Limb (tissue), 2 donors: ENCODE data around the gene ZSWIM6.

ENCODE experiments used
- DNase-seq, 2 donors: peaks; one replicate each; pipeline ENCODE4 v3.0.0-alpha.2; 2016; ENCODE audit errors: extremely low spot score in 2 of 2

Gene ZSWIM6

DNA sequence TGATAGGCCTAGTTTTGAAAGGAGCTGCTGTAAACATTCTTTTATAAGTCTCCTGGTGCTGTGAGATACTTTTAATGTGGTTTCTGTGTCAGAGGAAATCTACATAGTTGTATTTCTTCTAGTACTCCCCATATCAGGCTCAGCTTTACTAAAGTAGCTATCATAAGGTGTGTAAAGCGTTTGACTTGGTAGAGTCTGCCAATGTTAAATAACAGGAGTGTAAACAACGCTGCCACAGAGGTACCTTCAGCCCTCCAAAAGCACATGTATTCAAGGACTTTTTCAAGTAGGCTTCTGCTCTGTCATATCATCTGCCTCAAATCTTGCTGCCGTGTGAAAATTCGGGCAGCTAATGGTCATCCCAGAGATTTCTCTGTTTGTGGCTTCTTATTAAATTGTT lies 142.7 kb downstream of the ZSWIM6 start:
- DNase-seq, result no peak

DNA sequence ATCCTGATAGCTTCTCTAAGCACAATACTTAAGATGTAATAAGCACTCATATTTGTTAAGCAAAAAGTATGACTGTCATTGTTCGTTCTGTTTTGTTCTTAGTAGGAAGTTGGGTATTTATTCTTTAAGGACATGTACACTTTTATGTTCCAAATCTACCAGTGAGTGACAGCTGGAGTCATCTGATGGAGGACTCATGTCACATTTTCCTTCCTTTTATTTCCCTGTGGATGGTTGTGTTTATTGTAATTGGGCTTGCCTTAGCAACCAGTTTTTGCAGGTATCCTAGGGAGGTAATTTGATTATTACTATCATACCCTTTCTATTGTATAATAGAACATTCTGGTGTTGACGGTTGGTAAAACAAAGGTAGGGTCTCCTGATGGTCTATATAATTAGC lies 145.7 kb downstream of the ZSWIM6 start:
- DNase-seq, result no peak

DNA sequence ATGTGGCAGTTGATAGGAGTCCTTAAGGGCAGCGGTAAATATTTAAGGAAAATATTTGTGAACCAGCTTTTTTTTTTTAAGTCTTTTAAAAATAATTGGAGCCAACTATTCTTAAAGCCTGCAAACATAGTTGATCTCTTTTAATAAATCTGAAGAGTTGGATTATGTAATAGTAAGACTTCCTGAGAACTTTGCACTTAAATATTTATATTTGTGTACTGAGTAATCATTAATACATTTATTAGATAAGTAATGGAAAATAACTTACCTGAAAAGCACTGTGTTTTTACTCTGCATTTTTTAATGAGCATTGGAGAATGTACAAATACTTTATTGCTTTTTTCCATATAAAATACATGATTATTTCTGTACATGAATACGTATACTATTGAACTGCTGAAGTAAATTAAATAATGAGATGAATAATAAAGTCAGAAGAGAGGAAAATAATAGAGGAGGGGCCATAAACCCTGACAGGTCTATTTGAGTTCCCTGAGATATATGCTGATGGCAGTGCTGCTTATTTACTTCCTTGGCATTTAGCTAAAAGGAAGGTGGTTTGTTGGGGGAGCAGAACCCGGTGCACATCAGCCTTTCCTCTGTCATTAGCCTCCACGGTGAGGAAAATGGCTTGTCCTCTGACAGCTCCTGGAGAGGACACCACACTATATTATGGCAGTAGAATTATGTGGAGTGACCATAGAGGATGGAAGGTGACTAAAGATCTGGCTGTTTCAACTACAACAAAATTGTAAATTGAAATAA lies 148.0 kb downstream of the ZSWIM6 start:
- no peak for DNase-seq

DNA sequence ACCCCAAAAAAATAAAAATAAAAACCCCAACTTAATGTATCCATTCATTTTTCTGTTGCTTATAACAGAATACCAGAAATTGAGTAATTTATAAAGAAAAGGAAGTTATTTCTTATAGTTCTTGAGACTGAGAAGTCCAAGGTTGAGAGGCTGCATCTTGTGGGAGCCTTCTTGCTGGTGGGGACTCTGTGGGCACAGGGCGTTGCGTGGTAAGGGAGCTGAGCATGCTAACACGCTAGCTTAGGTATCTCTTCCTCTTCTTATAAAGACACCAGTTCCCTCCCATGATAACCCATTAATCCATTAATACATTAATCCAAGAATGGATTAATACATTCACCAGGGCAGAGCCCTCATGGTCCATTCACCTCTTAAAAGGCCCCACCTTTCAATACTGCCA lies 150.9 kb downstream of the ZSWIM6 start:
- DNase-seq, result no peak

DNA sequence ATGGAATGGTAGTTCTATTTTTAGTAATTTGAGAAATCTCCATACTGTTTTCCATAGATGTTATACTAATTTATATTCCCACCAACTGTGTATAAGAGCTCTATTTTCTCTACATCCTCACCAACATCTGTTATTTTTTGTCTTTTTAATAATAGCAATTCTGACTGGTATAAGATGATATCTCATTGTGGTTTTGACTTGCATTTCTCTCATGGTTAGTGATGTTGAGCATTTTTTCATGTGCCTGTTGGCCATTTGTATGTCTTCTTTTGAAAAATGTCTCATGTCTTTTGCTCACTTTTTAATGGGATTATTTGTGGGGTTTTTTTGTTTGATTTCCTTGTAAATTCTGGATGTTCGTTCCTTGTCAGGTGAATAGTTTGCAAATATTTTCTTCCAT lies 154.4 kb downstream of the ZSWIM6 start:
- DNase-seq, result no peak

DNA sequence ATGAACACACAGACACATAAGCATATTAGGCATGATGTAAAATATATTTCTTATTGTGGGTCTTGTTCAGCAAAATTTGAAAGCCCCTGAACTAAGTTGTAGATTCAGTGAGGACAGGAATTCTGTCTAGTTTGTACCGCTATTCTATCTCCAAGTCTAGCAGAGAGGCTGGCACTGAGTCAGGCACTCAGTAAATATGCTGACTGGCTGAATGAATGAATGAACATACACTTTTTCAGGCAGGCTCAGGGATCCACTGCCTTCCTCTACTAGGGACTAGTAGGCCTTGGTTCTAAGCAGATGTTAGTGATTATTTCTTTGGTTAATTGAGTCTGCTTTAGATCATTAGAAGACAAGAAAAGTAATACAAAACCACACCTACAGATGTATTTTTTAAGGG lies 157.5 kb downstream of the ZSWIM6 start:
- DNase-seq, result no peak

DNA sequence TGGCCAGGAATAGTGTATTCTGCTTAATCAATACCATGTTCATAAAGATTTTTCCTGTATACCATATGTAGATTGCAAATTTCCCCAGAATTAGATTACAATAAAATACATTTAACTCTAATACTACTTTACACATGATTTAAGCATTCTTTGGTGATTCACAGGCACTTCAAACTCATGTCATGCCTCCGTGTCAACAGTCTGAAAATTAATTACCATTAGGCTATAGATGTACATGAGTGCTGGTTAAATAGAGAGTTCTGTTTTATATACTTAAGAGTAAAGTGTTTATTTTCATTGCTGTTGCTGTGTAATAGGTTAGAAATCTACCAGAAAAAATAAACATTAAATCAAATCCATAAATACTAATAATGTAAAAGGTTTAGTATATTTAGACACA lies 159.8 kb downstream of the ZSWIM6 start:
- DNase-seq, result no peak

DNA sequence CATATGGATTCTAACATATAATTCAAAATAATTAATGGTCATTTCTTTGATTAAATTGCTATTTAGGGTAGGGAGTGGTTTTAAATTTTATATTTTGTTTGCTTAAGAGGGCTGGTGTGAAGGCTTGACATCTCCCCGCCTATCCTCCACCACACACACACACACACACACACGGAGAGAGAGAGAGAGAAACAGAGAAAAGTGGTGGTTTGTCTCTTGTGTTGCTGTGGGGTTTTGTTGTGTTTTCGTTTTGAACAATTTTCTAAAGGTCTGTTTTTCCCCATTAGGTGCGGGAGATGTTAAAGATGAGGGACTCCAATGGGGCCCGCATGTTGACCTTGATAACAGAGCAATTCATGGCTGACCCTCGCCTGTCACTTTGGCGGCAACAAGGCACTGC lies 161.9 kb downstream of the ZSWIM6 start:
- no peak for DNase-seq

DNA sequence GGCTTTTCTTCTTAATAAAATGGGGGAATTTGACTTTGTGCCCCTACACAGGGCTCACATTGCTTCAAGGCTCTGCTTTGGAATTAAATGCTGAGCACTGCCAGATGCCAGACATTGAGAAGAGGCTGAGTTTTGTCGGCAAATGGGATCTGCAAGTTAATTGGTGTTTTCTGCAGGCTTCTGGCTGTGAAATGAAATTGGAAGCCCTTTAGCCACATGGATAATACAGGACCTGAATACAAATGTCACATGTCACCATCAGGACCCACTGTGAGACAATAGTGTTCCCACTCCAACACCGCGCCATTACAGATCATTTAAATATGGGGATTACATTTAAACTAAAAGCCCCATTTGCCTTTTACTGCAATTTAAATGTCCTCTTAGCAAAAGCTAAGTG lies 164.4 kb downstream of the ZSWIM6 start:
- no peak for DNase-seq

DNA sequence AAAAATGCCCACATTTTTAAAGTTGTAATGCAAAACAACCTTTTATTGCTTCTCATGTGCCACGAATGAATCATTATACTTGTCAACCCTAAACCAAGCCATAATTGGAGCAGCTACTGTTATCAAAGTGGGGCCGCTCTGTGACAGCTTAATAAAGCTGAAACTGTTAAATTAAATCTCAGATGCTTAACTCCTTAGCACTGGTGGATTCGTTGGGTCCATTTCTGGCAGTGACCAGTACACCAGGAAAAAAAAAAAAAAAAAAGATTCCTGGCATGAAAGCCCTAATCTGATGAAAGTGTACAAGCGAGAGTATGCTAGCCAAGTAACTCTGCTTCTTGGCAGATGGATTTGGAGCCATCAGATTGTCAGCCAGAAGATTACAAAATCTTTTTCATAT lies 164.8 kb downstream of the ZSWIM6 start:
- DNase-seq, result no peak

DNA sequence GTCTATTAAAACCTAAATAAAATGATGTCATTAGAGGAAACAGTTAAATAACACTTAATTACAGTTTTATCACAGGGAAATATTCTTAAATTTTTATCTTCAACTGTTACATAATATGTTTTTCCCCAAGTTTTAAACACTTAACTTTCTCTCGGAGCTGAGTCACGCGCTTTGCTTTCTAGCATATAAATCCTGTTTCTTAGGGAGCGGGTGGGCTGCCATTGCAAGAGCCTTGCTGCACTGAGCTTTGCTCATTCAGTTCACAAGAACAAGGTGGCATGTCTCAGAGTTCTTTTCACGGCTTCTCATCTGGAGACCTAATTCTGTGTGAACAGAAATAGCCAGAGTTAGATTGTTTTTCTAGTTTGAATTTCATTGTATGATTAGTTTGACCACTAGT lies 166.1 kb downstream of the ZSWIM6 start:
- no peak for DNase-seq

DNA sequence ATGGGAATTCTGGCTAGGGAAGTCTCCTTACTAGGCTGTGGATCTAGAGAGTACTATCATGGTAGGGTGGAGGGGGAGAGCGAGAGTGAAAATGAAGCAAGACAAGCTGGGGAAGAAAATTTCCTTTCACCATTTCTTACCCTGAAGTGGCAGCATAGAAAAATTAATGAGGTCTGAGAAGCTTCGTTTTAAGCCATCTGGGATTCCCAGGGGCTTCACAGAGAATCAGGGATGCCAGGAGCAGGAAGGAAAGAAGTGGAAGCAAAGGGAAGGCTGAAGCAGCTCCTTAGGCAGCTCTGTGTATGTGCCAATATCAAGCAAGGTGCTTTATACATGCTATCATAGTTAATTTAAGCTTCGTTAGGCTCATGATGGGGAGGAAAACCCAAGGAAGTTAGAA lies 169.9 kb downstream of the ZSWIM6 start:
- DNase-seq, result no peak

DNA sequence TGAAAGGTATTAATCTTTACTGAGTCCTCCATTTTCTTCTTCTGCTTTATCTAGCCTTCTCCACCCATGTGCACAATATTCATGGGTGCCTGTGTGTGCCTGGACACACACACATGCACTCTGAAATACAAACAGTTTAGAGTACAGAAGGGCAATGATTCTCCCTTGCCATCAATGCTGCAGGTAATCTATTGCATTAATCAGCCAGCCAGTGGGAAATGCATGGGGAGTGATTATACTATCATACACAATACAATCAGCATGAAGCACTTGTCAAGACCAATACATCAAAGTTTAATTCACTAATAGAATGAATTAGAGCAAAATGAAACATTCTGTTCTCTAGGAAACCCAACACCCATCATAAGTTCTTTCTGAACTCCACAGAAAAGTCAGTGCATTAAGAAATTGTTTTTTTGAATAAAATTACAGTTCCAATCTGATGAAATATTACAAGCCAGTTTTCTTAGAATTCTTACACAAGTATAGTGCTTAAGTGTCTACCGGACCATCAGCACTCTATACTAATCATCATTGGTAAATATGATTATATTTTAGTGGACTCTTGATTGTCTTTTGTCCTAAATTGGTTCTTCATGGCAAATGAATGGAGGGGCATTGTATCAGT lies 172.2 kb downstream of the ZSWIM6 start:
- DNase-seq, result no peak

DNA sequence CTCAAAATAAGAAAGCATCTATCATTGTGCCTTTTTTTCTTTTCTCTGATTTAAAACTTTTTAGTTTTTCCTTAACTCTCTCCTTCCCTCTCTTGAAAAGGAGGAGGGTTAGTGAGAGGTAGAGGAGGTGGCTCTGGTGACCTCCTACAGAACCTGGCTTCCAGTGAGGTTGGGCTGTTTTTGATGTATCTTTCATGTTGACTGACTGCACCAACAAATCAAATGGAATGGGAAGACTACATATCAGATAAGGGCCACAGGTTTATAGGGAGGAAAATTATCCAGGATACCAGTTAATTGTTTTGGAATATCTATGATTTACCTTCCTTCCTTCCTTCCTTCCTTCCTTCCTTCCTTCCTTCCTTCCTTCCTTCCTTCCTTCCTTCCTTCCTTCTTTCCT lies 173.2 kb downstream of the ZSWIM6 start:
- DNase-seq, result no peak

DNA sequence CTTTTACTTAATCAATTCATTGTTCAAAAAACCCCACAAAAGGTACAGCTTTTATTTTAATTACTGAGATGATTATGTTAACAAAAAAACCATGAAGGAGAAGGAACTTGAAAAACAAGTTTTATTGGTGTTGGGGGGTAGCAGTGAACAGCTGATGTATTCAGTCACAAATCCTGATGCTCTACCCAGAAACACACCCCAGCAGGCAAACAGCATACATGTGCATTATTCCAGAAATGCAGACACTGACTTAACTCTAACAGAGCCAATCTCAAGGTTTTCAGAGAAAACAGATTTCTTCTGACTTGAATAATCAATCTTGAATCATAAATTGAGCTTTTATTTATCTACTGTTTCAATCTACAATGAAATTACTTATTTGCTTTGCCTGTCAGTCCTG lies 175.2 kb downstream of the ZSWIM6 start:
- DNase-seq, result no peak

DNA sequence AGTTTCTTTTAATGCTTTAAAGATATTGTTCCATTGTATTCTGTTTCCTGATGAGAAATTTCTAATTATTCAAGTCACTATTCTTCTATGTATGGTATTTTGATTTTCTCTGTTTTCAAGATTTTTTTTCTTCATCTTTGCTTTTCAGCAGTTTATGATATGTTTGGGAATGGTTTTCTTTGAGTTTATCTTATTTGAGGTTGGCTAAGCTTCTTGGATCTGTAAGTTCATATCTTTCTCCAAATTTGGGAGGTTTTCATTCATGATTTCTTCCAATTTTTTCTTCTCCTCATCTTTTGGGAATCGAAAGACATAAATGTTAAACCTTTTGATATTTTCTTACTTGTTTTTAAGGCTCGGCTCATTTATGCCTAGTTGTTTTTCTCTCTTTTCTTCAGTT lies 184.9 kb downstream of the ZSWIM6 start:
- no peak for DNase-seq

DNA sequence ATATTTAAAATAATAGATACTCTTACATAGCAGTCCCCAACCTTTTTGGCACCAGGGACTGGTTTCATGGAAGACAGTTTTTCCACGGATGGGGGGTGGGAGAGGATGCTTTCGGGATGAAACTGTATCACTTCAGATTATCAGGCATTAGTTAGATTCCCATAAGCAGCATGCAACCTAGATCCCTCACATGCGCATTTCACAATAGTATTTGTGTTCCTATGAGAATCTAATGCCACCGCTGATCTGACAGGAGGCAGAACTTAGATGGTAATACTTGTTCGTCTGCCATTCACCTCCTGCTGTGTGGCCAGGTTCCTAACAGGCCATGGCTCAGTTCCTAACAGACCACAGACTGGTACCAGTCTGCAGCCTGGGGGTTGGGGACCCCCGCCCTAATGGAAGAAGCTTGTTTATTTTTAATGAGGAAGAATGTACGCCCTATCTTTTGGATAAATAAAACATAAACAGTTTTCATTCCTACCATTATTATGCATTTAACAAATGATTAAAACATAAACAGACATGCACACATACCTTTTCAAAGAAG lies 187.7 kb downstream of the ZSWIM6 start:
- no peak for DNase-seq

DNA sequence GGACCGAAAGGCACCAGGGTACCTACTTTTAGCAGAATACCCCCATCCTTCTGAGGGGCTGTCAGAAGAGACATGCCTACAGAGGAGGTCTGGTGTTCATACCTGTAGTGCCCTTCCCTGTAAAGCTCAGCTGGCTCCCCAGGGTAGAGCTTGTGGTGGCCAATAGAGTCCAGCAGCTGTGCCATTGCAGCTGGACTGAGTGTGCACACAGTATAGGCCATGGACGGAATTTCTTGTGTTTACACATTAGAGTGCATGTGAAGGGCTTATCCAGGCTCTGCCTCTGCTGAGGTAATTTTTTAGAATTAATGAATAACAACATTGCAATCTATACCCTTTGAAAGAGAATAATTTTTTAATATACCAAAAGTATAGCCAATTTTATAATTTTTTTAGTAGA lies 191.0 kb downstream of the ZSWIM6 start:
- DNase-seq, result no peak

DNA sequence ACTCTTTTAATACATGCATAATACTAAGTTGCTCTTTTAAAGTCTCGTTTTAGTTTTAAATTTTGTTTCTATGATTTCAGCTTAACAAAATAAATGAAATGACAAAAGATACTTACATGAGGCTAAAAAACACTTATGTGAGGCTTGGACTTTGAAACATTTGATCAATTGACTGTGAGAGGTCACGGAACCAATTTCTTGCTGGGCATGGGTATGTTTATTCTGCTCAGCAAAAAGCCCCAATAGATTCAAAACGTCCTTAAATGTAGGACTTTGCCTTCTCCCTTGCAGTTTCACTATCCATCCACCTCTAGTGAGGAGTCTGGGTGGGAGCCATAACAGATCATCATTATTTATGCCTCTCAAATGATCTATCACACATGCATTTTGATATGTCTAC lies 191.9 kb downstream of the ZSWIM6 start:
- DNase-seq, result no peak

DNA sequence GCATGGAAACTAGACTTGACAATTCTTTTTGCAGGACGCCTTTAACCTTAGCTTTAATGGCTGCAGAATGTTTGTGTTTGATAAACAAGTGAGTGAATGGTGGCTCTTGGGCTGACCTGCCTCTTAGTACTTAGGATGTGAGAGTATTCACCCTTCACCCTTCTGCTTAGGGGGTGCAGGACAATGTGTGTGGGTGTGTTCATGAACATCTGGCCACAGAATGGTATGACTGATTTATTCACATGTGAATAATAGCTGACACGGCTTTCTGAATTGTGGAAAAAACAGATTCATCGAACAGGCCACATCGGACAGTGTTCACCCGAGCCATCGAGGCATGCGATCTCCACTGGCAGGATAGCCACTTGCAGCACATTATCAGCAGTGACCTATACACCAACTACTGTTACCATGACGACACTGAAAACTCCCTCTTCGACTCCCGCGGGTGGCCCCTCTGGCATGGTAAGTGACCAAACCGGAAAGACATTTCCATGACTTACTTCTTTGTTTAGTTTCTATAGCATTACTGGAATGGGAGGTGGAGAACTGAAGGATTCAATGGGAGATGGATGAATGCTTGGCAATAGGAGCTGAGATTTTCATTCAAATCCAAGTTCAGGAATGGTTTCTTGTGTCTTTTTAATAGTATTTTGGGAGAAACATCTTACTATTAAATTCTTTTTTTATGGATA lies 193.6 kb downstream of the ZSWIM6 start:
- DNase-seq, result peak in 1 of 2 donors; percentile 55

DNA sequence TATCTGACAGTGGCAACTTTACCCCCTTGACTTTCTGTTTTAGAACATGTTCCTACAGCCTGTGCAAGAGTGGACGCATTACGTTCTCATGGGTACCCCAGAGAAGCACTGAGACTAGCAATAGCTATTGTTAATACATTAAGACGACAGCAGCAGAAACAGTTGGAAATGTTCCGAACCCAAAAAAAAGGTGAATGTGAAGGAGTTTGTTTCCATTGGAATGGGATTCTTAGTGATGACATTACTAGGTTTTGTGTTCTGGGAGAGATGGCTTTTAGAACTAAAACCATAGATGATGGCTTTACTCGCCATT lies 194.1 kb downstream of the ZSWIM6 start:
- DNase-seq, result no peak

DNA sequence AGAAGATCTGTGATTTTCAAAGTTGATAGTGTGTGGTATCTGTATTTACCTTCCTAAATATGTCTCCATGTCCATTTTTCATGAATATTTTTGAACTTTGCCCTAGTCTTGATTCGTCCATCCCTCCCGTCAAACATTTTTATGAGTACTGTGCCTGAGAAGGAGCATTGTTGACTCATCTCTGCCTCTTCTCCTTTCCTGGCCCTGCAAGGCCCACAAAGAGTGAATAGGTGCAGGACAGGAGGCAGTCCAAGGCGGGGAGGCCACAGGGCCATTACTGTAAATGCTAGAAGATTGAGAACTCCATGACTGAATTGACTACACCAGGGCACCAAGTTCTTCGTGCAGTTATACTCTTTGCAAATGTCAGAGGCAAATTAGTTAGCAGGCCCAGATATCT lies 200.9 kb downstream of the ZSWIM6 start:
- no peak for DNase-seq
